Activated T-helper 2 cell treated with anti-CD3 and anti-CD28 coated beads, Interferon-gamma antibody, Interleukin-2, Interleukin-4, amounts not matched to agents 10 μg/mL and 5 μg/mL and 100 μg/mL, durations not matched to agents 14 hours and 24 hours and 36 hours (primary cell): ENCODE measurements around the gene ATL1. TPM values are rescaled to one million over a fixed set of nuclear protein-coding genes. Genes with fewer than 3 reads are reported as not detected.
"Not testable (repeated sequence)": the region's sequence is repeated elsewhere in the genome, so short reads cannot be mapped to it uniquely, and the experiment has no call there.

ENCODE experiments used
- DNase-seq: peaks from one replicate; pipeline ENCODE4 v3.0.0; 2021; ENCODE audit warnings: low spot score
- H3K27ac Mint-ChIP-seq: one replicate; pipeline ENCODE4 v1.8.0; 2021; ENCODE audit warnings: mixed read lengths
- H3K27me3 Mint-ChIP-seq: one replicate; pipeline ENCODE4 v1.8.0; 2021; ENCODE audit warnings: low read depth, mixed read lengths
- H3K36me3 Mint-ChIP-seq: one replicate; pipeline ENCODE4 v1.8.0; 2021; ENCODE audit warnings: low read depth, mixed read lengths
- H3K4me1 Mint-ChIP-seq: one replicate; pipeline ENCODE4 v1.8.0; 2021; ENCODE audit warnings: low read depth, mixed read lengths
- H3K4me3 Mint-ChIP-seq: one replicate; pipeline ENCODE4 v1.8.0; 2021; ENCODE audit warnings: low read depth, mild to moderate bottlenecking, moderate library complexity, mixed read lengths
- H3K9me3 Mint-ChIP-seq: one replicate; pipeline ENCODE4 v1.8.0; 2021; ENCODE audit warnings: mixed read lengths
- intact Hi-C: fragments of 100-400 bp; cut with micrococcal nuclease; formaldehyde crosslinking; loops from one replicate; pipeline ENCODE4 v1.15.1; 2023
- total RNA-seq: library from RNA; stranded (reverse); gene quantifications from 2 replicates; pipeline ENCODE4 v1.2.3, GENCODE V29; 2022

Gene ATL1
- total RNA-seq, 1 donor from 2014 or later, result 2.1 TPM

GRCh38 chr14:50529288-50530179 lies 30.4 kb upstream of the ATL1 start:
- no peak overlapping the region for H3K27ac Mint-ChIP-seq
- DNase-seq, result no peak
- intact Hi-C loops, result loop anchor here (5.0 to 10.0 kb wide), 3 partner anchors 412 to 905 kb away; partner anchors contain the start of genes MGAT2, NEMF, RPL36AL and VCPKMT
- H3K4me1 Mint-ChIP-seq, result peaks cover 41% of the 10 kb centered on the region
- no peaks in the 10 kb centered on the region for H3K9me3 Mint-ChIP-seq
- H3K27me3 Mint-ChIP-seq, result peaks cover 13% of the 10 kb centered on the region
- H3K36me3 Mint-ChIP-seq, result peaks cover 13% of the 10 kb centered on the region
- H3K4me3 Mint-ChIP-seq, result peak overlapping the region; percentile 7

DNA sequence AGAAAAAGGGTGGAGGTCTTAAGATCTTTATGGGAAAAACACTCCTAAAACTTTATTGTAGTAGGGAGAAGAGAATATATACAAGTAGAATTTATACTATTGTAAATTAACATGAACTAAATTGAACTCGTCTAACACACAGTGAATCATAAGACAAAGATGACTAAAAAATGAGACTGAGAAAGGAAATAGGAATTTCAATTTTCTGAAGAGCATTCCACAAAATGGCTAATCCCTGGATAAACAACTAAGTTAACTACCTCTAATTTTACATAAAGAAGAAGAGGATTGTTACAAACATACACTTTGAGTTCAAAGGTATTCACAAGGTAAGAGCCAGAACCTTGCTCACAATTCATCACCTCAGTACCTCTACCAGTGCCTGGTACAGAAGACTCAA lies 29.6 kb upstream of the ATL1 start:
- no peak overlapping the region for H3K27ac Mint-ChIP-seq
- H3K4me3 Mint-ChIP-seq, result peak overlapping the region; percentile 7
- H3K36me3 Mint-ChIP-seq, result peaks cover 13% of the 10 kb centered on the region
- intact Hi-C loops, result loop anchor here (5.0 kb wide), 2 partner anchors 413 to 678 kb away; partner anchors contain the start of genes NEMF and VCPKMT
- peaks cover 33% of the 10 kb centered on the region for H3K4me1 Mint-ChIP-seq
- peaks cover 16% of the 10 kb centered on the region for H3K27me3 Mint-ChIP-seq
- no peak for DNase-seq
- H3K9me3 Mint-ChIP-seq, result no peaks in the 10 kb centered on the region

DNA sequence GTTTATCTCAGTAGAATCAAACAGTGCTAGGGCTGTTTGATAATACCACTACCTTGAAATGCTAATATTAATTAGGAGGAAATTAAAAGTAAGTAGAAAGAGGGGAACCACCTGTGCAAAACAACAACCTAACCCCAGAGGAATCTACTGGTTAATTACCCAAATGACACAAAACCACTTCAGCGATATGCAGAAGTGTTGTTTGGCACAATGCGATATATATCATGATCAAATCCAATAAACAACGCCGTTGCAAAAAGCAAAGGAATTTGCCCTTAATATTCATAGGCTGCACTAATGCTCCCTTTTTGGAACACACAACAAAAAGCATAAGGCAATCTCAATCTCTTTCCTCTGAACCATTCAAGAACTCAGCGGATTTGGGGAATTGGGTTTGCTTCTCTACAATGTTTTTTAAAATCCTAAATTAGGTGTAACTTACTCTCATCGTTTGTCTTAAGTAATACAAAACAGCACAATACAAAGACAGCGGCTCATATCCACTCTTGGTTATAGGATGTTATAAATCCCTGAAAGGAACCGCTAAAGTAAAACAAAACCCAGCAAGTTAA lies 29.1 kb upstream of the ATL1 start:
- no peak overlapping the region for H3K27ac Mint-ChIP-seq
- no peaks in the 10 kb centered on the region for H3K9me3 Mint-ChIP-seq
- no peak for DNase-seq
- intact Hi-C loops, result loop anchor here (5.0 kb wide), 2 partner anchors 414 to 679 kb away; partner anchors contain the start of genes NEMF and VCPKMT
- peak overlapping the region; percentile 88 for H3K4me3 Mint-ChIP-seq
- peaks cover 34% of the 10 kb centered on the region for H3K4me1 Mint-ChIP-seq
- peaks cover 19% of the 10 kb centered on the region for H3K27me3 Mint-ChIP-seq
- peaks cover 12% of the 10 kb centered on the region for H3K36me3 Mint-ChIP-seq

GRCh38 chr14:50531595-50532501 lies 28.1 kb upstream of the ATL1 start:
- Mint-ChIP-seq H3K27me3 (peaks cover 27% of the 10 kb centered on the region), H3K9me3 (no peaks in the 10 kb centered on the region), H3K36me3 (peaks cover 10% of the 10 kb centered on the region), H3K4me1 (peaks cover 30% of the 10 kb centered on the region), H3K4me3 (peak overlapping the region; percentile 88), H3K27ac (peak overlapping the region; percentile 51)
- peak; percentile 27 for DNase-seq
- intact Hi-C loops, result loop anchor here (1.0 to 5.0 kb wide), 6 partner anchors 11 to 680 kb away; partner anchors contain the start of genes CDKL1, NEMF and VCPKMT

DNA sequence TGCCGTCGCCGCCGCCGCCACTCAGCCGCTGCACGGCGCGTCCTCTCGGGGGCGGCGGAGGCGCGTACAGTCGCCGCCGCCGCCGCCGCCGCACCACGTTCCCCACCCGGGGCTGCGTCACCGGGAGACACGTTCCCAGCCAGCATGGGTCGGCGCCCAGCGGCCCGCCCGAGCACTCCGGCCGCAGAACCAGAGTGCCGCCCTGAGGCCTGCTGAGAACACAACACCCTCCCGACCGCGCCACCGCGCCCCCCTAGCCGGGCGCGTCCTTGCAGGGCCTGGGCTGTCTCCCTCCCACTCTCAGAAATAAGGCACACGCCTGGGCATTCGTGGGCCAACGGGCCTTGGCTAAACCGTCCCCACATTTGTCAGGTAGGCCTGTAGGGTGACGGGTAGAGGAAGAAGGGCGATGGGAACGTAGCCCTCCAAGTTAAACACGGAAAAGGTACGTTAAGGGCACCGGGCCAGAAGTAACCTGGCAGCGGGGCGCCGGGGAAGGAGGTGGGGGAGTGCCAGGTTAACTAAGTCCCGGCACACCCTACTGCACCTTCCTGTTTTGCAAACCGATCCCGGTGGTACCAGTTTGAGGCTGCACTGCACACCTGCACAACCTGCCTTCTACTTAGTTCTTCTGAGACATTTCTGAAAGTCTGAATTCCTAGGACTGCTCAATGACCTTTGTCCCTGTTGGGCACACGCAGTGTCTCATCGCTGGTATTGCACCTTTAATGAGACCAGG lies 27.3 kb upstream of the ATL1 start, which contains the start of gene MAP4K5:
TSS of gene MAP4K5 (minus strand) at position 68 of the 739 bp plus-strand sequence. CDS start 520 bp downstream, outside the sequence.
- intact Hi-C loops, result loop anchor here (1.0 to 5.0 kb wide), 6 partner anchors 11 to 680 kb away; partner anchors contain the start of genes CDKL1, NEMF and VCPKMT
- H3K4me1 Mint-ChIP-seq, result peaks cover 30% of the 10 kb centered on the region
- peak; percentile 82 for DNase-seq

GRCh38 chr14:50533241-50533705 lies 26.7 kb upstream of the ATL1 start:
- peaks cover 26% of the 10 kb centered on the region for H3K4me1 Mint-ChIP-seq
- peaks cover 6% of the 10 kb centered on the region for H3K36me3 Mint-ChIP-seq
- H3K27ac Mint-ChIP-seq, result peak overlapping the region; percentile 10
- no peaks in the 10 kb centered on the region for H3K9me3 Mint-ChIP-seq
- peak overlapping the region; percentile 75 for H3K4me3 Mint-ChIP-seq
- peaks cover 36% of the 10 kb centered on the region for H3K27me3 Mint-ChIP-seq
- no peak for DNase-seq
- intact Hi-C loops, result loop anchor here (2.0 to 5.0 kb wide), 3 partner anchors 136 to 681 kb away; partner anchors contain the start of genes CDKL1, NEMF and VCPKMT

More for the DNA sequence above, 27.3 kb upstream of the ATL1 start, which contains the start of gene MAP4K5:
- peak within 1 kb of the TSS; percentile 88 for H3K4me3 Mint-ChIP-seq
- H3K36me3 Mint-ChIP-seq, result peaks cover 10% of the 10 kb centered on the region
- H3K27me3 Mint-ChIP-seq, result peaks cover 34% of the 10 kb centered on the region
- peak within 1 kb of the TSS; percentile 51 for H3K27ac Mint-ChIP-seq
- H3K9me3 Mint-ChIP-seq, result no peaks in the 10 kb centered on the region

DNA sequence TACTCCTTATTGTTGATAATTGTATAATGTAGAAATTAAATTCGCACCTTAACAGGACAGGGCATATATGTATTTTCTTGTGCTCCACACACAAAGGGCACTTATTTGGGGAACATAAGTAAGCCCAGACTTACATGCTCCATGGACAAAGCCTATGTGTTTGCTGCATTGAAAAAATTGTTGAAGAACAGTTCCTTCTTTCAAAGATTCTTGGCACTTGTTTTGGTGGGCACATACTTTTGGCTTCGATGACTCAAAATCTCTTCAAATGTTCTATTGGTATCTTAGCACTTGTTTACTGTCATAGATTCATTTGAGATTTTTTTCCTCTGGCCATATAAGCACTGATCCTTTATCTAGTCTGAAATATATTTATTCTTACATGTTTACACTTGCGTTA lies 26.1 kb upstream of the ATL1 start:
- peaks cover 36% of the 10 kb centered on the region for H3K27me3 Mint-ChIP-seq
- H3K4me3 Mint-ChIP-seq, result no peak overlapping the region
- no peaks in the 10 kb centered on the region for H3K9me3 Mint-ChIP-seq
- no peak overlapping the region for H3K27ac Mint-ChIP-seq
- intact Hi-C loops, result loop anchor here (2.0 to 5.0 kb wide), 3 partner anchors 137 to 682 kb away; partner anchors contain the start of genes CDKL1, NEMF and VCPKMT
- peaks cover 26% of the 10 kb centered on the region for H3K4me1 Mint-ChIP-seq
- DNase-seq, result no peak
- H3K36me3 Mint-ChIP-seq, result peaks cover 6% of the 10 kb centered on the region

DNA sequence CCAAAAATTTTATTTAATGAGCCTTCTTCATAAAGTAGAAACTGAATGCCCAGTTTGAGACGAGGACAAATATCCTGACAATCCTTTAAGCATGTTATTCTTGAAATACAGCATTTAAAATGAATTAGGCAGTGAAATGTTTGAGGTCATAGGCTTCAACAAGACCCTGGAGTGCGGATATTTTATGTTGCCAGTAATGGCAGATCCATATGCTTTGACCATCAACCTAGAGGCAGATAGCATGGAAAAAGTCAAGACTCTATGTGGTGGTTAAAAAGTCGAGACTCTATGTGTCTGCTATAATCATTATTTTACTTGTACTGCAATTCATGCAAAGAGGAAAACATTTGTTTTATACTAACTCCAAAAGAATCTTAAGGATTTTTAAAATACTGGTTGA lies 25.5 kb upstream of the ATL1 start:
- Mint-ChIP-seq H3K9me3 (no peaks in the 10 kb centered on the region), H3K36me3 (peaks cover 6% of the 10 kb centered on the region), H3K4me1 (peaks cover 23% of the 10 kb centered on the region), H3K27me3 (peaks cover 38% of the 10 kb centered on the region), H3K4me3 (no peak overlapping the region), H3K27ac (no peak overlapping the region)
- DNase-seq, result no peak
- intact Hi-C loops, result loop anchor here (5.0 kb wide), 2 partner anchors 417 to 682 kb away; partner anchors contain the start of genes NEMF and VCPKMT

DNA sequence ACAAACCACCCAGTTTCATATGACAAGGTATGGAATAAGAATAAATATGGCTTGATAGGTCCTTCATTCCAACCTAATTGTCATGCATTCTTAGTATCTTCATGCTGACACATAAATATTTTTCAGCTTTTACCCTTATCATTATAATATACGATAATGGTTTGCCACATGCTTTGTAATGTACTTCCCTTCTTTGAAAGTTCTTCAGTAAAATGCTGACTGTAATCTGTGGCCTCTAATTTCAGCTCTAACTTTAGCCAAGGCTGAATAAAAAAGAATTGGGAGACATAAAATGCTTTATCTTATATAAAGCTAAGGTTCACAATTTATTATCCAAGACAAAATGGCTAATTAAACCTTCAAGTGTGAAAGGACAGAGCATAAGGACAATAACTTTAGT lies 24.9 kb upstream of the ATL1 start:
- intact Hi-C loops, result loop anchor here (5.0 kb wide), 2 partner anchors 418 to 683 kb away; partner anchors contain the start of genes NEMF and VCPKMT
- Mint-ChIP-seq H3K4me3 (no peak overlapping the region), H3K36me3 (peaks cover 2% of the 10 kb centered on the region), H3K9me3 (no peaks in the 10 kb centered on the region), H3K27me3 (peaks cover 37% of the 10 kb centered on the region), H3K27ac (no peak overlapping the region), H3K4me1 (peaks cover 17% of the 10 kb centered on the region)
- no peak for DNase-seq

GRCh38 chr14:50538034-50538433 lies 21.9 kb upstream of the ATL1 start:
- H3K27ac Mint-ChIP-seq, H3K9me3 Mint-ChIP-seq, H3K36me3 Mint-ChIP-seq, intact Hi-C loops, DNase-seq, H3K4me3 Mint-ChIP-seq: not testable (repeated sequence)
- Mint-ChIP-seq H3K27me3 (peaks cover 36% of the 10 kb centered on the region), H3K4me1 (peaks cover 12% of the 10 kb centered on the region)

DNA sequence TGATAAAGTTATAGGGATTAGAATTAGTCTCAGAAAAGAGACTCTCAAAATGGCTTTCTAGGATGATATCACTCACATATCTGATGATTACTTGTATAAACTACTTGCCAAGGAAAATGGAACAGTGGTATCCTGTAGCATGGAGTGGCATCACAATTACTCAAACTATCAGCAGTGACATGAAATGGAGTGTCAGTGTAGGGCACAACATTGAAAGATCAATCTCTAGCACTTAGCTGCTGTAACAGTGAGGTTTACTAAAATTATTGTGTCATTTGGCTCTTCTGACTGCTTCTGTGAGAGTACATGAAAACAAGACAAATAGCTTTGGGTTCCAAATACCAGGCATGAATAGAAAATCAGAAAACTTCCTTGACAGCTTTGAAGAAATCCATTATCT lies 20.9 kb upstream of the ATL1 start:
- H3K9me3 Mint-ChIP-seq, result no peaks in the 10 kb centered on the region
- H3K27me3 Mint-ChIP-seq, result peaks cover 30% of the 10 kb centered on the region
- H3K4me3 Mint-ChIP-seq, result no peak overlapping the region
- DNase-seq, result no peak
- no peaks in the 10 kb centered on the region for H3K36me3 Mint-ChIP-seq
- H3K27ac Mint-ChIP-seq, result no peak overlapping the region
- peaks cover 14% of the 10 kb centered on the region for H3K4me1 Mint-ChIP-seq
- intact Hi-C loops, result no loop called here
